ENCODE data around the gene ATOH8. TPM values are rescaled to one million over a fixed set of nuclear protein-coding genes. Genes with fewer than 3 reads are reported as not detected.

Gene ATOH8
- total RNA-seq, 2 experiments from 2014 or later: not detected

- intact Hi-C loops (cut with DNase I, micrococcal nuclease): no loop called here
These were observed 35.8 kb upstream of the ATOH8 start for GRCh38 chr2:85718009-85718391.

DNA sequence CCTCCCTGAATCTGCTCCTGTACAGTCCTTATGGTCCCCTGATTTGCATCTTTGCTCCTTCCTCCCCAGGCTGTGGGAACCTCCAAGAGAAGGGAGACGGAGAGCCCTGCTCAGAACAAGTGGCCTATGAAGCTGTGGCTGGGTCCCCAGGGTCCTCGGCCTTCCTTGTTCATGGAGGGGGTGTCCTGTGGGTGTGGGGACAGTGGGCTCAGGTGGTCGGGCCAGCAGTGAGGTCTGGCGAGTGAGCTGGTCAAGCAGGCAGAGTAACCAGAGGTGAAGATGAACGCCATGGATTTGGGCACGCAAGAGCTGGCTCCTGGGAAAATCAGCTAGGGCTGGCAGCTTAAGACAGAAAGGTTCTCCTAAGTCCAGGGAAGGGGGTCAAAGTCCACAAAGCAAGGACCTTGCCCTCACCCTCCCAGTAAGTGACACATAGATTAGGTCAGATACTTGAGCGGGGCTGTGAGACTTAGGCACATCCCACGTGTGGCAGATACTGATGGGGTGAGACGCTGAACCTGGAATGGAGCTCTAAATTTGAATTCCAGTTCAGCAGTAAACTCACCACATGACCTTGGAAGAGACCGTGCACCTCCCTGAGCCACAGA is 34.8 kb upstream of the ATOH8 start:
- H3K27me3 ChIP-seq (ENCODE audit: control insufficient read depth in 1 of 2, insufficient read depth in 2 of 2, low read length in 2 of 2): no peaks in the 10 kb centered on the region
- no peaks in the 10 kb centered on the region for H3K9me3 ChIP-seq (ENCODE audit: control insufficient read depth in 1 of 2, insufficient read depth in 1 of 2, low read length in 2 of 2)
- H3K4me1 Mint-ChIP-seq (ENCODE audit: low read depth): no peaks in the 10 kb centered on the region
- intact Hi-C loops (cut with DNase I, micrococcal nuclease): no loop called here
- H3K36me3 Mint-ChIP-seq (ENCODE audit: low read depth): no peaks in the 10 kb centered on the region
- H3K27ac ChIP-seq (ENCODE audit: low read depth in 1 of 2, low read length in 2 of 2): no peak overlapping the region
- no peaks in the 10 kb centered on the region for H3K27me3 Mint-ChIP-seq
- H3K36me3 ChIP-seq (ENCODE audit: insufficient read depth, low read length): no peaks in the 10 kb centered on the region
- DNase-seq: peak in 1 of 14 experiments; percentile 16
- no peak overlapping the region for H3K27ac Mint-ChIP-seq
- peaks cover 4% of the 10 kb centered on the region for H3K4me1 ChIP-seq (ENCODE audit: insufficient read depth, low read length)
- no peaks in the 10 kb centered on the region for H3K9me3 Mint-ChIP-seq
- ATAC-seq (ENCODE audit: poor library complexity): no peak
- no peak overlapping the region for H3K4me3 ChIP-seq (ENCODE audit: low read length)
- ChIA-PET CTCF (interaction anchor here (2.7 to 2.8 kb wide), 2 partner anchors 10 to 12 kb away, joined by 6 to 8 read pairs; no protein-coding TSS in a partner anchor), POLR2A (no interaction called here)
- TF ChIP-seq, protein P1, sequence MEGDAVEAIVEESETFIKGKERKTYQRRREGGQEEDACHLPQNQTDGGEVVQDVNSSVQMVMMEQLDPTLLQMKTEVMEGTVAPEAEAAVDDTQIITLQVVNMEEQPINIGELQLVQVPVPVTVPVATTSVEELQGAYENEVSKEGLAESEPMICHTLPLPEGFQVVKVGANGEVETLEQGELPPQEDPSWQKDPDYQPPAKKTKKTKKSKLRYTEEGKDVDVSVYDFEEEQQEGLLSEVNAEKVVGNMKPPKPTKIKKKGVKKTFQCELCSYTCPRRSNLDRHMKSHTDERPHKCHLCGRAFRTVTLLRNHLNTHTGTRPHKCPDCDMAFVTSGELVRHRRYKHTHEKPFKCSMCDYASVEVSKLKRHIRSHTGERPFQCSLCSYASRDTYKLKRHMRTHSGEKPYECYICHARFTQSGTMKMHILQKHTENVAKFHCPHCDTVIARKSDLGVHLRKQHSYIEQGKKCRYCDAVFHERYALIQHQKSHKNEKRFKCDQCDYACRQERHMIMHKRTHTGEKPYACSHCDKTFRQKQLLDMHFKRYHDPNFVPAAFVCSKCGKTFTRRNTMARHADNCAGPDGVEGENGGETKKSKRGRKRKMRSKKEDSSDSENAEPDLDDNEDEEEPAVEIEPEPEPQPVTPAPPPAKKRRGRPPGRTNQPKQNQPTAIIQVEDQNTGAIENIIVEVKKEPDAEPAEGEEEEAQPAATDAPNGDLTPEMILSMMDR (IDR thresholded peaks at IDR 0.05): no peak
- no peak overlapping the region for H3K4me3 Mint-ChIP-seq

More at GRCh38 chr2:85718009-85718391, 35.8 kb upstream of the ATOH8 start:
- Mint-ChIP-seq H3K36me3 (ENCODE audit: low read depth) (no peaks in the 10 kb centered on the region), H3K4me1 (ENCODE audit: low read depth) (no peaks in the 10 kb centered on the region), H3K4me3 (no peak overlapping the region), H3K27me3 (no peaks in the 10 kb centered on the region), H3K9me3 (no peaks in the 10 kb centered on the region), H3K27ac (no peak overlapping the region)
- Histone ChIP-seq H3K36me3 (ENCODE audit: insufficient read depth, low read length) (no peaks in the 10 kb centered on the region), H3K4me3 (ENCODE audit: low read length) (no peak overlapping the region), H3K9me3 (ENCODE audit: control insufficient read depth in 1 of 2, insufficient read depth in 1 of 2, low read length in 2 of 2) (no peaks in the 10 kb centered on the region), H3K27ac (ENCODE audit: low read depth in 1 of 2, low read length in 2 of 2) (no peak overlapping the region), H3K27me3 (ENCODE audit: control insufficient read depth in 1 of 2, insufficient read depth in 2 of 2, low read length in 2 of 2) (no peaks in the 10 kb centered on the region), H3K4me1 (ENCODE audit: insufficient read depth, low read length) (peaks cover 4% of the 10 kb centered on the region)
- TF ChIP-seq, protein P1 (IDR thresholded peaks at IDR 0.05): no peak
- ChIA-PET CTCF (interaction anchor here (0.9 kb wide), 1 partner anchor 11 kb away, joined by 4 read pairs; no protein-coding TSS in a partner anchor), POLR2A (no interaction called here)
- ATAC-seq (ENCODE audit: poor library complexity) (no peak), DNase-seq (peak in 1 of 14 experiments; percentile 15)

DNA sequence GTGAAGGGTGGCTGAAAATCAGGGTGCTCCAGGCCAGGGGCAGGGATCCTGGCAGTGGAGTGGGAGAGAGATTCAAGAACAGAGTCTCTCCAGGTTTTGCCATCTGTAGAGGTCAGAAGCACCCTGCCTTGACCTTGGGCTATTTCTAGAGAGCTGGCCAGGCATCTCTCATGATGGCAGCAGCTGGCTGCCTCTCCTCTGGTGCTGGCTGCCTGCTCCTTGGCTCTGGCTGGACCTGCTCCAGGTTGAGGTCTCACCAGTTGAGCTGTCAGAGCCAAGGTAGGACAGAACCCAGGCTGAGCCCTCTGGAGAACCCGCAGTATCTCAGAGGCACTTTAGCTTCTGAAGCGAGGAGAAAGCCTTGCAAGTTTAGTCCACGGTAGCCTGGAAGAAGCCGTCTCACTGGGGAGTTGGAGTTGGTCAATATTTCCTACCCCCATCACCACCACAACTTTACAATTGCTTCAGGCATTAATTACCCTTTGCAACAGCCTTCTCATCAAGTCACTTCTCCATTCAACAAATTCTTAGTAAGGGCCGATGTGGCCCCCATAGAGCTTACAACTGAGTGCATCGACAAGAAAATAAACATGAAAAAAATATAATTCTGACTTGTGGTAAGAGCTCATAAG is 34.1 kb upstream of the ATOH8 start:
- Histone ChIP-seq H3K36me3 (ENCODE audit: insufficient read depth, low read length) (no peaks in the 10 kb centered on the region), H3K9me3 (ENCODE audit: control insufficient read depth in 1 of 2, insufficient read depth in 1 of 2, low read length in 2 of 2) (no peaks in the 10 kb centered on the region), H3K27me3 (ENCODE audit: control insufficient read depth in 1 of 2, insufficient read depth in 2 of 2, low read length in 2 of 2) (no peaks in the 10 kb centered on the region), H3K4me3 (ENCODE audit: low read length) (no peak overlapping the region), H3K4me1 (ENCODE audit: insufficient read depth, low read length) (no peaks in the 10 kb centered on the region), H3K27ac (ENCODE audit: low read depth in 1 of 2, low read length in 2 of 2) (no peak overlapping the region)
- TF ChIP-seq, protein P1 (IDR thresholded peaks at IDR 0.05): no peak
- DNase-seq (peak in 1 of 14 experiments; percentile 25), ATAC-seq (ENCODE audit: poor library complexity) (no peak)
- Mint-ChIP-seq H3K27ac (no peak overlapping the region), H3K9me3 (no peaks in the 10 kb centered on the region), H3K27me3 (no peaks in the 10 kb centered on the region), H3K4me1 (ENCODE audit: low read depth) (no peaks in the 10 kb centered on the region), H3K36me3 (ENCODE audit: low read depth) (no peaks in the 10 kb centered on the region), H3K4me3 (no peak overlapping the region)
- CTCF ChIA-PET: interaction anchor here (2.7 to 2.8 kb wide), 2 partner anchors 9 to 12 kb away, joined by 6 to 8 read pairs; no protein-coding TSS in a partner anchor
- POLR2A ChIA-PET: no interaction called here
- intact Hi-C loops (cut with DNase I, micrococcal nuclease): no loop called here
